Sigmoid colon (tissue), 4 donors: ENCODE data around the gene YAE1.

Experiments
- POLR2A ChIP-seq, 2 donors: fragments of 450-650 bp; IDR thresholded peaks; one replicate each; pipeline ENCODE4 v1.6.1; 2016; ENCODE audit warnings: antibody characterized with exemption in 2 of 2, mild to moderate bottlenecking in 2 of 2, moderate library complexity in 2 of 2
- POLR2AphosphoS5 ChIP-seq, 4 donors: sonication (generic); formaldehyde crosslinking; IDR thresholded peaks; one replicate each; pipeline ENCODE4 v1.6.1; 2017; ENCODE audit warnings: antibody characterized with exemption in 4 of 4
- TF ChIP-seq, protein P1 (sequence below), 4 experiments: fragments of 450-650 bp in 3 of 4; fragments of 200-600 bp in 1 of 4; IDR thresholded peaks; one replicate each; pipeline ENCODE4 v1.5.1; 2016 to 2019; ENCODE audit warnings: antibody characterized with exemption in 4 of 4, mild to moderate bottlenecking in 3 of 4, moderate library complexity in 2 of 4

DNA sequence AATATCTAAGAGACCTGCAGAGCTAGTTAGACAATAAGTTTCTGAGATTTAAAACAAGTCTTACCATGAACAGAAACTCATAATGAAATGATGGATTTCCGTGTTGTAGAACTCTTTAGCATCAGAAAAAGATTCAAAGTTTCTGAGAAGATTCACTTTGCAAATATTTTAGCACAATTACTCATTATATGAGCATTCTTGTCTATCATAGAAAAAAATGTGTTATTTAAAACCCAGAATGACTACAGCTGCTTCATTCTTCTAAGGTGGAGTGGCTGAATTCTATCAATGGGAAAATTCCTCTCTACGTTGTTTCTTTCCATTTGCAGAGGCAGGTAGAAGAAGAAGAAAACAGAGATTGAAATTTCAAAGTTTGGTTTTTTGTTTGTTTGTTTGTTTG, 36.1 kb downstream of the YAE1 start:
- TF ChIP-seq, protein P1, sequence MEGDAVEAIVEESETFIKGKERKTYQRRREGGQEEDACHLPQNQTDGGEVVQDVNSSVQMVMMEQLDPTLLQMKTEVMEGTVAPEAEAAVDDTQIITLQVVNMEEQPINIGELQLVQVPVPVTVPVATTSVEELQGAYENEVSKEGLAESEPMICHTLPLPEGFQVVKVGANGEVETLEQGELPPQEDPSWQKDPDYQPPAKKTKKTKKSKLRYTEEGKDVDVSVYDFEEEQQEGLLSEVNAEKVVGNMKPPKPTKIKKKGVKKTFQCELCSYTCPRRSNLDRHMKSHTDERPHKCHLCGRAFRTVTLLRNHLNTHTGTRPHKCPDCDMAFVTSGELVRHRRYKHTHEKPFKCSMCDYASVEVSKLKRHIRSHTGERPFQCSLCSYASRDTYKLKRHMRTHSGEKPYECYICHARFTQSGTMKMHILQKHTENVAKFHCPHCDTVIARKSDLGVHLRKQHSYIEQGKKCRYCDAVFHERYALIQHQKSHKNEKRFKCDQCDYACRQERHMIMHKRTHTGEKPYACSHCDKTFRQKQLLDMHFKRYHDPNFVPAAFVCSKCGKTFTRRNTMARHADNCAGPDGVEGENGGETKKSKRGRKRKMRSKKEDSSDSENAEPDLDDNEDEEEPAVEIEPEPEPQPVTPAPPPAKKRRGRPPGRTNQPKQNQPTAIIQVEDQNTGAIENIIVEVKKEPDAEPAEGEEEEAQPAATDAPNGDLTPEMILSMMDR (IDR thresholded peaks at IDR 0.05), result no peak
- TF ChIP-seq POLR2A (IDR thresholded peaks at IDR 0.05), result no peak
- no peak for TF ChIP-seq POLR2AphosphoS5 (IDR thresholded peaks at IDR 0.05)
